ENCODE data around the gene SERPINI1. TPM values are rescaled to one million over a fixed set of nuclear protein-coding genes. Genes with fewer than 3 reads are reported as not detected.

The SERPINI1 gene
- total and polyA plus RNA-seq, 12 donors: 3.2 to 20.7 (median 9.9) TPM

DNA sequence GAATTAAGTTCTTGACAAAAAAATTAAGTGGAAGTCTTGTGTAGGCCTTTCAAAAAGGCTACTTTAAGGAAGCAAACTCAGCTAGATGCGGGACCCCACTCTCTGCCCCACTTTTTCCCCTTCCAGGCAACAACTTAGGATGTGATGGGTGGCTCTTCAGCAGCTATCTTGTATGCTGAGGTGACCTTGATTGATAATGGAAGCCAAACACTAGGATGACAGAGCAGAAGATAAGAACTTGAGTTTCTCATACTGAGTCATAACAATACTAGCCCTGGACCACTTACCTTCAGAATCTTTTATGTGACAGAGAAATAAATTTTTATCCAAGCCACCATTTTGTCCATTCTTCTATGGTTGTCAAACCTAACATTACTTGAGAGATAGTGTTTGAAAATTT lies 16.9 kb upstream of the SERPINI1 start:
- WGBS, 4 donors: 100% methylated on average over 1 of the region's 1 CpG
- H3K27me3 ChIP-seq: no peaks in the 10 kb centered on the region
- H3K36me3 ChIP-seq (replicated peaks in 1 of 2): peaks cover 0 to 11% of the 10 kb centered on the region in 2 donors

DNA sequence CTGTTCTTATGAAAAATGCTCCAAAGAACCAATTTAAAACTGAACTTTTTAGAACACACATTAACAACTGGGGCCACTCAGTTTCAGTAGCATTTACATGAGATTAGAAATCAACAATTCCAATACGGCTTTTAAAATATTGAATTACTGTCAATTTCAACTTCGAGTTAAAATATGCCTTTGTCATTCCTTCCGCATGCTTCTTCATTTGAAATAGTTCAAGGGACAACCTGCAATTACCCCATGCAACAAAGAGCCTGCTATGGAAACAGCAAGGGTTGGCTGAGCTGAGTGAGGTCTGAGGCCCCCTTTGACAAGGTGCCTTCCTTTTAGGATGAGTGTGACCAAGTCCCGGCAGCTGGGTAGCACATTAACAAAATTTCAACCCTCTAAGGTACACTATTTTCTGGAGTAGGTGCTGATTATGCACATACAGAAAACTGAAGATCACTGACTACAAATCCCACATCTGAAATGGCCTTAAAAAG lies 12.5 kb upstream of the SERPINI1 start:
- no peak overlapping the region for H3K27ac ChIP-seq
- no peak overlapping the region for H3K4me3 ChIP-seq
- H3K4me1 ChIP-seq (replicated peaks in 1 of 2): peaks cover 5 to 9% of the 10 kb centered on the region in 2 donors
- WGBS, 4 donors: 87 to 98% (median 91%) methylated on average over 4 of the region's 4 CpGs
- H3K9me3 ChIP-seq (replicated peaks in 1 of 3): no peaks in the 10 kb centered on the region
- no peak for DNase-seq
- no peak for TF ChIP-seq POLR2A (IDR thresholded peaks at IDR 0.05)
- TF ChIP-seq, protein P1, sequence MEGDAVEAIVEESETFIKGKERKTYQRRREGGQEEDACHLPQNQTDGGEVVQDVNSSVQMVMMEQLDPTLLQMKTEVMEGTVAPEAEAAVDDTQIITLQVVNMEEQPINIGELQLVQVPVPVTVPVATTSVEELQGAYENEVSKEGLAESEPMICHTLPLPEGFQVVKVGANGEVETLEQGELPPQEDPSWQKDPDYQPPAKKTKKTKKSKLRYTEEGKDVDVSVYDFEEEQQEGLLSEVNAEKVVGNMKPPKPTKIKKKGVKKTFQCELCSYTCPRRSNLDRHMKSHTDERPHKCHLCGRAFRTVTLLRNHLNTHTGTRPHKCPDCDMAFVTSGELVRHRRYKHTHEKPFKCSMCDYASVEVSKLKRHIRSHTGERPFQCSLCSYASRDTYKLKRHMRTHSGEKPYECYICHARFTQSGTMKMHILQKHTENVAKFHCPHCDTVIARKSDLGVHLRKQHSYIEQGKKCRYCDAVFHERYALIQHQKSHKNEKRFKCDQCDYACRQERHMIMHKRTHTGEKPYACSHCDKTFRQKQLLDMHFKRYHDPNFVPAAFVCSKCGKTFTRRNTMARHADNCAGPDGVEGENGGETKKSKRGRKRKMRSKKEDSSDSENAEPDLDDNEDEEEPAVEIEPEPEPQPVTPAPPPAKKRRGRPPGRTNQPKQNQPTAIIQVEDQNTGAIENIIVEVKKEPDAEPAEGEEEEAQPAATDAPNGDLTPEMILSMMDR (IDR thresholded peaks at IDR 0.05): no peak
- H3K36me3 ChIP-seq (replicated peaks in 1 of 2): peaks cover 0 to 10% of the 10 kb centered on the region in 2 donors
- intact Hi-C loops (cut with DNase I): no loop called here
- H3K27me3 ChIP-seq: no peaks in the 10 kb centered on the region

More for the DNA sequence above, 16.9 kb upstream of the SERPINI1 start:
- Histone ChIP-seq H3K27ac (no peak overlapping the region), H3K9me3 (replicated peaks in 1 of 3) (no peaks in the 10 kb centered on the region), H3K4me1 (replicated peaks in 1 of 2) (no peaks in the 10 kb centered on the region), H3K4me3 (no peak overlapping the region)
- DNase-seq: no peak
- intact Hi-C loops (cut with DNase I): no loop called here
- TF ChIP-seq POLR2A (IDR thresholded peaks at IDR 0.05): no peak
- TF ChIP-seq, protein P1 (IDR thresholded peaks at IDR 0.05): no peak

GRCh38 chr3:167723872-167724271 lies 11.6 kb upstream of the SERPINI1 start:
- TF ChIP-seq, protein P1 (IDR thresholded peaks at IDR 0.05): no peak
- no peak for TF ChIP-seq POLR2A (IDR thresholded peaks at IDR 0.05)
- intact Hi-C loops (cut with DNase I): no loop called here
- no peaks in the 10 kb centered on the region for H3K9me3 ChIP-seq (replicated peaks in 1 of 3)
- no peak overlapping the region for H3K4me3 ChIP-seq
- no peaks in the 10 kb centered on the region for H3K27me3 ChIP-seq
- peaks cover 0 to 2% of the 10 kb centered on the region in 2 donors for H3K36me3 ChIP-seq (replicated peaks in 1 of 2)
- WGBS, 4 donors: 81 to 89% (median 85%) methylated on average over 3 of the region's 3 CpGs
- peaks cover 6 to 17% of the 10 kb centered on the region in 2 donors for H3K4me1 ChIP-seq (replicated peaks in 1 of 2)
- no peak for DNase-seq
- H3K27ac ChIP-seq: no peak overlapping the region

DNA sequence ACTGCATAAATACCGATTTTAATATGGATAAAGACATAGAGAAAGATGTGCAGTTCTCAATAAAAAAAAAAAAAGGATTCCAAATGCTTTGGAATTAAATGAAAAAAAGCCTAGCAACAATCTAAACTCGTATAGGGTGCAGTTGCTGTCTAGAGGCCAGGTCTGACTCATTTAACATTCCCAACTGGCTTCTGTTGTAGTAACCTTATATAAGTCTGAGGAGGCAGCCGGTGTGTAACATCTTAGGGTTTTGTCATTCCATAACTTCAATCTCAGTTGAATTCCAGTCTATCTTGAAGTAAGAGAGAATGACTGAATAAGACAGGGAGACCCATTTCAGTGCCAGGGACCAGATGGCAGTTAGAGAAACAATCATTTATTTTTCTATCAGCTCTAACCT lies 7.3 kb upstream of the SERPINI1 start:
- peak in 2 of 7 donors; percentile 10 to 25 for DNase-seq
- 40 to 54% (median 43%) methylated on average over 3 of the region's 3 CpGs for WGBS, 4 donors
- Histone ChIP-seq H3K9me3 (replicated peaks in 1 of 3) (no peaks in the 10 kb centered on the region), H3K27me3 (no peaks in the 10 kb centered on the region), H3K27ac (peak overlapping the region in 1 of 5 donors; percentile 8), H3K4me3 (no peak overlapping the region), H3K4me1 (replicated peaks in 1 of 2) (peaks cover 12 to 37% of the 10 kb centered on the region in 2 donors), H3K36me3 (replicated peaks in 1 of 2) (no peaks in the 10 kb centered on the region)
- intact Hi-C loops (cut with DNase I): no loop called here
- TF ChIP-seq, protein P1 (IDR thresholded peaks at IDR 0.05): no peak
- TF ChIP-seq POLR2A (IDR thresholded peaks at IDR 0.05): no peak
